Right hindlimb (tissue), 1 donor: ENCODE results near the gene GADD45GIP1.
"Not testable (repeated sequence)": the region's sequence is repeated elsewhere in the genome, so short reads cannot be mapped to it uniquely, and the experiment has no call there.

ENCODE experiments used
- DNase-seq: peaks from one replicate; pipeline ENCODE4 v3.0.0-alpha.2; 2018

Gene GADD45GIP1

DNA sequence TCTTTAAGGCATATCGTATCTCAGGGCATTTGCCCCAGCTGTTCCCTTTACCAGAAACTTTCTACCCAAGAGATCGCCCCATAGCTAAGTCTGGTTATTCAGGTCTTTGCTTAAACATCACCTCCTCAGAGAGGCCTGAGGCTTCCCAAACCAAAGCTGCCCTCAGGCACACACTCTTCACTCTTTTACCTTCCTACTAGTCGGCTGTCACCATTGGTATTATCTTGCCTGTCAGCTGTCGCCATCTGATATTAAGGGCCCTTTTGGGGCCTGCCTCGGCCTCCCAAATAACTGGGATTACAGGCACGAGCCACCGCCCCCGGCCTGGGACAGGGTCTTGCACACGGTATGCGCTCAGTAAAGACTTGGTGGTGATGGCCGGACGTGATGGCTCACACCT is 1.0 kb downstream of the GADD45GIP1 start:
- no peak for DNase-seq

DNA sequence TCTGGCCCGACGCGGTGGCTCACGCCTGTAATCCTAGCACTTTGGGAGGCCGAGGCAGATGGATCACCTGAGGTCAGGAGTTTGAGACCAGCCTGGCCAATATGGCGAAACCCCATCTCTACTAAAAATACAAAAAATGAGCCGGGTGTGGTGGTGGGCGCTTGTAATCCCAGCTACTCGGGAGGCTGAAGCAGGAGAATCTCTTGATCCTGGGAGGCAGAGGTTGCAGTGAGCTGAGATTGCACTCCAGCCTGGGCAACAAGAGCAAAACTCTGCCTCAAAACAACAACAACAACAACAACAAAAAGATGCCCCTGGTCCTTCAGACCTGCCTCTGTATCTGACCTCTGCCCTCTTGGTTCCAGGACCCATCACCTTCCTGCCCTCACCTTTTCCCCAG is 1.4 kb downstream of the GADD45GIP1 start:
- not testable (repeated sequence) for DNase-seq

DNA sequence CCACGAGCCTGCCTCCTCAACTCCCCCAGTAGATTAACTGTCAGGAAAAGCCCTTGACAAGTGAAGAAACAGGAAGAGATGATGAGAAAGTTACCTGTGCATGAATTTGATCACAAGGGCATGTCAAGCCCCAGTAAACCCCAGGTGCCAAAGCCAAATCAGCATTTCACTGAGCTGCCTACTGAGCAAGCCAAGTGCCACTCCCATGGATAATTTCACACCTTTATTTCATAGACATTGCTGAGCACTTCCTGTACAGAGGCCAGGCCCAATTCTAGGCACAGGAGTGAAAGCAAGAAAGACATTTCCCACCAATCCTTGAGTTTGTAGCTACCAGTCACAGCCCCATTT is 2.4 kb downstream of the GADD45GIP1 start:
- DNase-seq, result no peak

DNA sequence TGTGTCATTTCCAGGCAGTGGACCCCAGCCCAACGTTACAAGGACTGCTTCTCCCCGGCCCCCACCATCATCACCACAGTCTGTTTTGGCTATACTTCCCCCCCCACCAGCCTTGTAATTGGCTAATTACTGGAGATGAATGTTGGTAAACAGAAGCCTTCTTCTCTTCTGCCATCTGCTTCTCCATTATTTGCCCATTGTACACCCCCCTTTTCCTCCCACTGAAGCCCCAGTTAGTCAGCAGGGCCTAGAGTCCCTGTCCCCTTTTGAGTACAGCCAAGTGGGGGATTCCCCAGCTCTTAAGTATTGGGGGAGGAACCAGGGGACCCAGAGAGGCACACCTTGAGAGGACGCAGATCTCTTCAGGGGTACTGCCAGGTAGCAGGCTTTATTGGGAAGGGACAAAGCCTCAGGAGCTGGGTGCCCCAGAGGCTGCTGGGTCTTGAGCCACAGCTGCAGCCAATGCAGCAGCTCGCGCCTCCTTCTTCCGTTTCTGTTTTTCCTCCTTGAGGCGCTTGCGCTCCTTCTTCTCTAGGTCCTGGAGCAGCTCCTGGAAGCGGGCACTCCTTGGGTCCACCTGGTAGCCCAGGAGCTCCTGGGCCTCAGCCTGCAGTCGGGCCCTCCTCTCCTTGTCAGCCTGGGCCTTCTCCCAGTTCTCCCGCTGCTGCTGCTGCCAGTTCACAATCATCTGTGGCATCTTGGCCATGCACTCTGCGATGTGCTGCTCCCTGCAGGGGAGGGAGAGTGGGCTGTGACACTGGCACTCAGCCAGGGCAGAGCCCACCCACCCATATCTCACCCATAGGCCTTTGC is 3.0 kb downstream of the GADD45GIP1 start:
- no peak for DNase-seq

DNA sequence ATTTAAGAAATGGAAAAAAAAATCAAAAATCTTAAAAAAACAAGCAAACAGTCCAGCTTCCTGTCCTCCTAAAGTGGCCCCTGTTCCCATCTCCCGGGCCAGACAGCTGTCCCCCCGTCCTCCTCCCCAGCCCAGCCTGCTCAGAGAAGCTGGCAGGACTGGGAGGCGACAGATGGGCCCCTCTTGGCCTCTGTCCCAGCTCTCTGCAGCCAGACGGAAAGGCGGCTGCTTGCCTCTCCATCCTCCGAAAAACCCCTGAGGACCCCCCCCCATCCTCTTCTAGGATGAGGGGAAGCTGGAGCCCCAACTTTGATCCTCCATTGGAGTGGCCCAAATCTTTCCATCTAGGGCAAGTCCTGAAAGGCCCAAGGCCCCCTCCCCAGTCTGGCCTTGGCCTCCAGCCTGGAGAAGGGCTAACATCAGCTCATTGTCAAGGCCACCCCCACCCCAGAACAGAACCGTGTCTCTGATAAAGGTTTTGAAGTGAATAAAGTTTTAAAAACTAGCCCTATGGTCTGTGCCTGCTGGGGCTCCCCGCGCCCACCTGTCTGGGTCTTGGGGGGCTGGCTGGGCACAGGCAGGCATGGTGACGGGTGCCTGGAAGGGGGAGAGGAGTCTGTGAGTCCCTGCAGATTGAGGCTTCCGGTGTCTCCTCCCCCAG is 3.8 kb downstream of the GADD45GIP1 start:
- peak; percentile 91 for DNase-seq

DNA sequence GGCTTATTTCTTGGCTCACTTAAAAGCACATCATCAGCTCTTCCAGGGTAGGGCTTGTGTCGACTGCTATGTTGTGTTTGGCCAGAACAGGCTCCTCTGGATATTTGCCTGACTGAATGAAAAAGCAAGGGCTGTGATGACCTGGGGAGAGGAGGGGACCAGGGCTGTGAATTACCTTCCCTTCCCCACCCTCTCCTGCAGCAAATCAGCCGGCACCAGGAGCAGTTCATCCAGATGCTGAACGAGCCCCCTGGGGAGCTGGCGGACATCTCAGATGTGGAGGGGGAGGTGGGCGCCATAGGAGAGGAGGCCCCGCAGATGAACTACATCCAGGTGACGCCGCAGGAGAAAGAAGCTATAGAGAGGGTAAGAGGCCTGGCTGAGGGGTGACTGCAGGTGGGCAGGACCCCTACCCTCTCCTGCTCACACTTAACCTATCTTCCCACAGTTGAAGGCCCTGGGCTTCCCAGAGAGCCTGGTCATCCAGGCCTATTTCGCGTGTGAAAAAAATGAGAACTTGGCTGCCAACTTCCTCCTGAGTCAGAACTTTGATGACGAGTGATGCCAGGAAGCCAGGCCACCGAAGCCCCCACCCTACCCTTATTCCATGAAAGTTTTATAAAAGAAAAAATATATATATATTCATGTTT is 4.4 kb downstream of the GADD45GIP1 start:
- no peak for DNase-seq

DNA sequence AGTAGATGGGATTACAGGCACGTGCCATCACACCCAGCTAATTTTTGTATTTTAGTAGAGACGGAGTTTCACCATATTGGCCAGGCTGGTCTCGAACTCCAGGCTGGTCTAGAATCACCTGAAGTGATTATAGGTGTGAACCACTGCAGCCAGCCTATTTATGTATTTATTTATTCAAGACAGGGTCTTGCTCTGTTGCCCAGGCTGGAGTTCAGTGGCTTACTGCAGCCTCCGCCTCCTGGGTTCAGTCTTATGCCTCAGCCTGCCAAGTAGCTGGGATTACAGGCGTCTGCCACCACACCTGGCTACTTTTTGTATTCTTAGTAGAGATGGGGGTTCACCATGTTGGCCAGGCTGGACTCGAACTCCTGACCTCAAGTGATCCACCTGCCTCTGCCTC is 5.0 kb downstream of the GADD45GIP1 start:
- DNase-seq, result not testable (repeated sequence)

DNA sequence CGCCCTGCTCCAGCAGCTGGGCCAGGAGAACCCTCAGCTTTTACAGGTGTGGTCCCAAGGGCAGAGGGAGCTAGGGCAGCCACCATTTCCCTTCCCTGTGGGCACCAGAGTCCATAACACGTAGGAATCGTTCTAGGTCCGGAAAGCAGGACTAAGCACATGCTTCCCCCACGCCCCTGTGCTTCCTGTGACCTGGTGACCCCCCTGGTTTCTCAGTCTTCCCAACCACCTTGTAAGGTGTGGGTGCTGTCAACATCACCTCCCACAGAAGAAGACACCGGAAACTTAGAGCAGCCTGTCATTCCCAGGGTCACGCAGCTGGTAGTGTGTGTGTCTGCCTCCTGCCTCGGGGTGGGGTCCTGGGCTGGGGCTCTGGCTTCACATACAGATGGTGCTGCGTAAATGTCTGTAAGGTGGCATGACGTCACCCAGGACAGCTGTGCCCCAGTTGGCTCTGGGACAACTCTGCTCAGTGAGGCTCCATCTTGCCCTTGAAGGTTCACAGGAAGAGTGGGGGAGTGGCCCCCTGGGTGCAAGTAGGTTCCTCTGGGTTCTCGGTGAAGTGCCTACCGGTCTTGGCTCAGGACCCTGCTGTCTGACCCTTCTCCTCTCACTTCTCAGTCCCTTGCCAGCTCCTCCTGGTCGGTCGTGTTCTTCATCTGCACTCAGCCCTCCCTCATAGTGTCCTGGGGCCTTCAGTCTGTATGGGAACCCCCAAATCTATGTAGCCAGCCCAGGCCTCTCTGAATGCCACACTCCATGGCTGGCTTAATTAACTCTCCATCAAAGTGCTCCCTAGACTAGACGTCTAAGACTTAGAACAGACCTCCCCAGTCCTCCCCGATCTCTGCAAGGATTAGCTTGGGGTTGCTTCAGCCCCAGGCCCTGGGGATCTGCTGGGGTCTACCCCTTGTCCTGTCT is 7.4 kb downstream of the GADD45GIP1 start:
- DNase-seq, result no peak

DNA sequence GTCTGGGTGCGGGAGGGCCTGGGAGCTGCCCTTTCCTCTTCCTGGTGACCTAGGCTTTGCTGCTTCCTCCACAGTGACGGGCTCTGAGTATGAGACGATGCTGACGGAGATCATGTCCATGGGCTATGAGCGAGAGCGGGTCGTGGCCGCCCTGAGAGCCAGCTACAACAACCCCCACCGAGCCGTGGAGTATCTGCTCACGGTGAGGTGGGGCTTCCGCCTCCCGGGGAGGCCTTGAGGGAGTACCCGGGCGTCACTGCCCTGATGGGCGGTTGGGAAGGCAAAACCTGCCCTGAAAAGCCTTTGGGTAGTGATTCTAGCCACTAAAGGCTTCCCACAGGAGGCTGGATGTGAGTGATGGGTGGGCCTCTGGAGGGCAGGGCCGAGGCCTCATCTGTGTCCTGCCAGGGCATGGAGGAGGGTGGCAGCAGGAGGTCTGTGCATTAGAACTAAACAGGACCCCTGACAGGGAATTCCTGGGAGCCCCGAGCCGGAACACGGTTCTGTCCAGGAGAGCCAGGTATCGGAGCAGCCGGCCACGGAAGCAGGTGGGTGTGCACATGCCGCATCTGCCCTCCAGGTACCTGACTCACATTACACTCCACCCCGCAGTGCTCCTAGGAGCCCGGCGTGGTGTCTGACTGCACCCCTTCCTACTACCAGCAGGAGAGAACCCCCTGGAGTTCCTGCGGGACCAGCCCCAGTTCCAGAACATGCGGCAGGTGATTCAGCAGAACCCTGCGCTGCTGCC is 8.2 kb downstream of the GADD45GIP1 start:
- DNase-seq, result no peak

DNA sequence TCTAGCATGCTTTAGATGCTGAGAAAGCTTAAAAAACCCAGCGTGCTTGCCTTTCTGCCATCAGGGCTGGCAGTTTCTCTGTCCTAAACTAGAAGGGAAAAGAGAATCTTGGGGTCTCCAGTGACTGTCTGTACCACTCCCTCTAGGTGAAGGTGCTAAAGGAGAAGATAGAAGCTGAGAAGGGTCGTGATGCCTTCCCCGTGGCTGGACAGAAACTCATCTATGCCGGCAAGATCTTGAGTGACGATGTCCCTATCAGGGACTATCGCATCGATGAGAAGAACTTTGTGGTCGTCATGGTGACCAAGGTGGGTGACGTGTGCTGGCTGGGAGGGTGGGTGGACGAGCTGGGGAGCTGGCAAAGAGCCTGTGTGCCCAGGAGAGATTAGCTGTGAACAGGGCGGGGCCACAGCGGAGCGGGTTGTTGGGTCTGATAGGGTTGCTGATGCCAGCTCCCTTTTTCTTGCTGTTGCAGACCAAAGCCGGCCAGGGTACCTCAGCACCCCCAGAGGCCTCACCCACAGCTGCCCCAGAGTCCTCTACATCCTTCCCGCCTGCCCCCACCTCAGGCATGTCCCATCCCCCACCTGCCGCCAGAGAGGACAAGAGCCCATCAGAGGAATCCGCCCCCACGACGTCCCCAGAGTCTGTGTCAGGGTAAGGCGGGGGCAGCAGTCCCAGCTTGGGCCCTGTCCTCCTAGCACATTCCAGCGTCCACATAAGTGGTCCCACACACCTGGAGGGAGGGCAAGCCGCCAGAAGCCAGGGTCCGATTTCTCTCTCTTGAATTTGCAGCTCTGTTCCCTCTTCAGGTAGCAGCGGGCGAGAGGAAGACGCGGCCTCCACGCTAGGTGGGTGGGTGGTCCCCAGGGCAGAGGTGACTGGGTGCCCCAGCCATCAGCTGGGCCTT is 9.1 kb downstream of the GADD45GIP1 start:
- DNase-seq, result no peak

DNA sequence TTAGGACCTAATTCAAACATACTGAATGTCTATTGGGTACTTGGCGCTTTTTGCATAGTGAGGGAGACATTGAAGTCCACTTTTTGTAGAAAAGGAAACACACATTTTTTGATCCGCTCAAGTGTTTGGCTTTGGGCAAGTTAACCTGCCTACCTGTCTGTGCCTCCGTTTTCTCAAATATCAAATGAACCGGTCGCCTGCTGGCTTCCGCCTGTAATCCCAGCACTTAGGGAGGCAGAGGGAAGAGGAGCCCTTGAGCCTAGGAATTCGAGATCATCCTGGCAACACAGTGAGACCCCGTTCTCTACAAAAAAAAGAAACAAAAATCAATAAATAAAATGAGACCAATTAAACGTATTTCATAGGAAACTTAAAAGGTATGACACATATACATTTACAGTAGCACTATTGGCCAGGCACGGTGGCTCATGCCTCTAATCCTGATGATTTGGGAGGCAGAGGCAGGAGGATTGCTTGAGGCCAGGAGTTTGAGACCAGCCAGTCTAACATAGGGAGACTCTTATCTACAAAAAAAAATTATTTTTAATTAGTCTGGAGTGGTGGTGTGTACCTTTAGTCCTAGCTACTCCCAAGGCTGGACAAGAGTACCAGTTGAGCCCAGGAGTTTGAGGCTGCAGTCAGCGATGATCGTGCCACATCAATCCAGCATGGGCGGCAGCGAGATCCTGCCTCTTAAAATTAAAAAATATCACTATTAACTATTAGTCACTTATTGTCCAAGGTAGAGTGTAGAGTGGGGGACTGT is 10.1 kb downstream of the GADD45GIP1 start:
- no peak for DNase-seq

DNA sequence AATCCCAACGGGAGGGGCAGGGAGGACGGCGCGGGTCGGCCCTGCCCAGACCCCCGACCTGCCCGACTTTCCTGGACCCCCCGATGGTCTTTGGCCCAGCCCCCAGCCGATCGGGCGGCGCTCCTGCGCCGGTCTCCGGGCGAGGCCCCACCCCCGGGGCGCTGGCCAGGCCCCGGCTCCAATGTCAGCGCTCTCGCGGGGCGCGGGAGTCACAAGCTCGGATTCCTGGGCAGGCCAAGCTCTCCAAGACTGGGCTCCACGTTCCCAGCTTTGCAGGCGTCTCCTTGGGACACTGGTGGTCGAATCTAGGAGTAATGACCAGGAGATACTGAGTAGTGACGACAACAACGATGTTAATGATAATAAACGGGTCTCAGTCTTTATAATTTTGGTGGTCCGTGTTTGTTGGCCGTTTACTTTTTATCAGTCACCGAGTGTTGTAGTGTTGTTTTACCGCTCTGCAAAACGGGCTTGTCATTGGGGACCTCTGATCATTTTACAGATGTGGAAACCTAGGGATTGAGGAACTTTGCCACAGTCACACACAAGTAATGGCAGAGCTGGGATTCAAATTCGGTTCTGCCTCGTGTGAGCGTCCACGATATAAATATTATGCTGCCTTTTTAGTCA is 10.8 kb downstream of the GADD45GIP1 start:
- peak; percentile 87 for DNase-seq

DNA sequence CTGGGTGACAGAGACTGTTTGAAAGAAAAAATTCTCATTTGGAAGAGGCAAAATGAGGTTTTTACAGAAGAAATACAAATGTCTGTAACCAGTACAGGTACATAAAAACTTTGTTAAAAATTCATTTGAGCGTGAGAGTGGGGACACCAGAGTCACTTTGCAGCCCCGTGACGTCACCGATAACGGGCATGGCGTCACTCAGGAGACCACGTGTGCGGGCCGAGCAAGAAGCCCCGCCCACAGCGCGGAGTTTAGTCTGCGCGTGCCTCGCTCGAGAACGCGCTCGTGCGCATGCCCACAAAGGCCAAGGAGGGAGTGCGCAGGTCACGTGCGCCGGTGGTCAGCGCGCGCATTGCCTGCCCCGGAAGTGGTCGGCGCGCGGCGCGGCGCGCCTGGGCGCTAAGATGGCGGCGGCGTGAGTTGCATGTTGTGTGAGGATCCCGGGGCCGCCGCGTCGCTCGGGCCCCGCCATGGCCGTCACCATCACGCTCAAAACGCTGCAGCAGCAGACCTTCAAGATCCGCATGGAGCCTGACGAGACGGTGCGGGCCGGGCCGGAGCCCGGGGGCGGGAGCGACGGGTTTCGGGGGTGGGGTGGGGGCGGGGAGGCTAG is 11.4 kb downstream of the GADD45GIP1 start, which contains the start of gene RAD23A:
TSS of gene RAD23A (plus strand) at position 384 of the 613 bp plus-strand sequence. CDS start at position 471, 87 bp downstream.
- peak; percentile 98 for DNase-seq

DNA sequence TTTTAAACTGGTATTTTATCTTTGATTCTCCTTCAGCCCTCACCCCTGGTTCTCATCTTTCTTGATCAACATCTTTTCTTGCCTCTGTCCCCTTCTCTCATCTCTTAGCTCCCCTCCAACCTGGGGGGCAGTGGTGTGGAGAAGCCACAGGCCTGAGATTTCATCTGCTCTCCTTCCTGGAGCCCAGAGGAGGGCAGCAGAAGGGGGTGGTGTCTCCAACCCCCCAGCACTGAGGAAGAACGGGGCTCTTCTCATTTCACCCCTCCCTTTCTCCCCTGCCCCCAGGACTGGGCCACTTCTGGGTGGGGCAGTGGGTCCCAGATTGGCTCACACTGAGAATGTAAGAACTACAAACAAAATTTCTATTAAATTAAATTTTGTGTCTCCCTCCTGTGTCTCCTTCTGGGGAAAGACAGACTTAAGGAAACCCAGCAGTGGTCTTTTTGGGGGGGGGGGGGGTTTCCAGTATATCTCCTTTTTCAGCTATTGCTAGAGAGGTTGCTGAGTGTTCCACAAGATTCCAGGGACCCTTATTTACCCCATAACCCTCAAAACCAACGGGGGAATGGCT is 12.8 kb downstream of the GADD45GIP1 start:
- no peak for DNase-seq

DNA sequence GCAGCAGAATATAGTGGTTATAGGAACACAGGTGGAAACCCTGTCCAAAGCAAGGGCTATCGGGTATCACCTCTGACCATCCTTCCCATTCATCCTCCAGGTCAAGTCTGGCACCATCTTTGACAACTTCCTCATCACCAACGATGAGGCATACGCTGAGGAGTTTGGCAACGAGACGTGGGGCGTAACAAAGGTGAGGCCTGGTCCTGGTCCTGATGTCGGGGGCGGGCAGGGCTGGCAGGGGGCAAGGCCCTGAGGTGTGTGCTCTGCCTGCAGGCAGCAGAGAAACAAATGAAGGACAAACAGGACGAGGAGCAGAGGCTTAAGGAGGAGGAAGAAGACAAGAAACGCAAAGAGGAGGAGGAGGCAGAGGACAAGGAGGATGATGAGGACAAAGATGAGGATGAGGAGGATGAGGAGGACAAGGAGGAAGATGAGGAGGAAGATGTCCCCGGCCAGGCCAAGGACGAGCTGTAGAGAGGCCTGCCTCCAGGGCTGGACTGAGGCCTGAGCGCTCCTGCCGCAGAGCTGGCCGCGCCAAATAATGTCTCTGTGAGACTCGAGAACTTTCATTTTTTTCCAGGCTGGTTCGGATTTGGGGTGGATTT is 13.5 kb downstream of the GADD45GIP1 start:
- DNase-seq, result no peak

DNA sequence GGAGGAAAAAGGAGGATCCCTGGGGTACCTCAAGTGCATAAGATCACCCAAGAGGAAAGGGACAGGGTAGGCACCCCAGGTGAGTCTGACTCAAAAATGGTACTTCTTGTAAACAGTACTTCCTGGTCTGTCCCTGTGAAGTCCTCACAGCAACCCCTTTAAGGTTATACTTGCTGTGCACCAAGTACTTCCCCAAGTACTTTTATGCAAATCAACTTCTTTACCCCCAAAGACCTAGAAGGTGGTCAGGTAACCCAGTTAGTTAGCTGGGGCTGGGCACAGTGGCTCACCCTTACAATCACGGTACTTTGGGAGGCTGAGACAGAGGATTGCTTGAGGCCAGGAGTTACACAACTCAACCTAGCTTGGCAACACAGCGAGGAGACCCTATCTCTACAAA is 16.1 kb downstream of the GADD45GIP1 start:
- DNase-seq, result no peak

DNA sequence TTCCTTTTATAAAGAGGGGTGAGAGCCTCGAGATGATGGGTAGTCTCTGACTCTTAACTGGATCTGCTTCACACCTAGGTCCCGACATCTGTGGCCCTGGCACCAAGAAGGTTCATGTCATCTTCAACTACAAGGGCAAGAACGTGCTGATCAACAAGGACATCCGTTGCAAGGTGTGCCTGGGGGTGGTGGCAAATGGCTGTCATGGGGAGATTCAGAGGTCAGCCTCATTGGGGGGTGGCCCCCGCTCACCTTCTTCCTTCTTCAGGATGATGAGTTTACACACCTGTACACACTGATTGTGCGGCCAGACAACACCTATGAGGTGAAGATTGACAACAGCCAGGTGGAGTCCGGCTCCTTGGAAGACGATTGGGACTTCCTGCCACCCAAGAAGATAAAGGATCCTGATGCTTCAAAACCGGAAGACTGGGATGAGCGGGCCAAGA is 17.0 kb downstream of the GADD45GIP1 start:
- DNase-seq, result no peak
